Skeletal muscle cell (primary cell): ENCODE measurements around the gene SDCBP2.
"Not testable (repeated sequence)": the region's sequence is repeated elsewhere in the genome, so short reads cannot be mapped to it uniquely, and the experiment has no call there.

Experiments
- DNase-seq: peaks from one replicate; pipeline ENCODE4 v3.0.0-alpha.2; 2010; ENCODE audit warnings: low read depth
- H3K4me3 ChIP-seq: 2 replicates; pipeline ENCODE4 v1.5.1; 2011; ENCODE audit warnings: low read depth, mild to moderate bottlenecking, control low read depth, low read length, moderate library complexity

SDCBP2 gene

GRCh38 chr20:1362484-1362883, 33.5 kb upstream of the SDCBP2 start:
- no peak for DNase-seq
- no peak overlapping the region for H3K4me3 ChIP-seq

DNA sequence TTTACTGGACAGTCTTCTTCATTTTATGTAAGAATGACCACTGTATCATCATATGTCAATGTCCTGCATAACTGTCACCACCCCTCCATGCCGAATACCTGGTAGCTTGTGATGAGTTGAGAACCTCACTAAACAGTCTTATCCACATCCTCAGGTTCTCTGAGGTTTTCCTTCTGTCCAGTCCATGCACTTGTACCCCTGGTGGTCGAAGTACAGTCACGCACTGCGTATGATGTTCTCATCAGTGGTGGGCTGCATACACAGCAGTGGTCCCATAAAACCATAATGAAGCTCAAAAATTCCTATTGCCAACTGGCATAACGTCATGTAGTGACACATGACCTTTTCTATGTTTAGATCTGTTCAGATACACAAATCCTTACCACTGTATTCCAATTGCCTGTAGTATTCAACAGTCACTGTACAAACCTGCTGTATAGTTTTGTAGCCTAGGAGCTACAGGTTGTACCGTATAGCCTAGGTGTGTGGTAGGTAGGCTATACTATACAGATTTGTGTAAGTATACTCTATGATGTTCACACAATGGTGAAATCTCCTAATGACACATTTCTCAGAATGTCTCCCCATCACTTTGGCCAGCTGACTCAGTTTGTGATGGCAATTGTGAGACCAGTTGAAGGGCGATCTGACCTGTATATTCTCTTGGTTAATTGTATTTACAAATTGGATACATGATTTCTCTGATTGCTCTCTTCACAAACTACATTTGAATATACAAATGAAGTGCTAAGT, 31.3 kb upstream of the SDCBP2 start:
- no peak overlapping the region for H3K4me3 ChIP-seq
- DNase-seq = no peak

DNA sequence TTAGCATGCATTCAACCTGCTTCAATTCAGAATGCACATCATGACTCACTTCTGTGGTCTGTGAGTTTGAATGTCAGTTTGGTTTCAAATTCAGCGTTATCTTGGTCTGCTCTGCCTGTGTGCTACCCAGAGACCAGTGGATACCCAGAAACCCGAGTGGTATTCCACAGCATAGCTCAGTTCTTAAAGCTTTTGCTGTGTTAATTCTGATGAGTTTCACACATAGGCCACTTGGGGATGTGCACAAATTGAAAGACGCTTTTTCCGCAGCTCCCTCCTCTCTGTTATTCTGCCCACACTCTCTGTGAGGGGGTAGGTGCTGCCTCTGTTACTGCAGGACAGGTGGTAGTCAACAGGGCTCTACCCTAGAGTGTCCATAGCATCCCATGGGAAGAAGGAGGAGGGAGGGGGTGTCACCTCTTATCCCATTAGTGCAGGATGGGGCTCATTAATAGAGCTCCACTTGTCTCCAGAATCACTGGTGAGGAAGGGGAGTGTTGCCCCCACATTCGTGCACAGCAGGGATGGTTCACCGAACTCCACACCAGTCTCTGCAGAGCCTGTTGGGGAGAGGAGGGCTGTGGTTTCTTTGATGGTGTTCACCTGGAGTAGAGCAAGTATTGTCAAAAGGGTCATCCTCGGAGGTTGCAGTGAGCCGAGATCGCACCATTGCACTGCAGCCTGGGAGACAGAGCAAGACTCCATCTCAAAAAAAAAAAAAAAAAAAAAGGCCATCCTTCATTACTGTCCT, 29.2 kb upstream of the SDCBP2 start:
- H3K4me3 ChIP-seq = no peak overlapping the region
- DNase-seq = no peak

DNA sequence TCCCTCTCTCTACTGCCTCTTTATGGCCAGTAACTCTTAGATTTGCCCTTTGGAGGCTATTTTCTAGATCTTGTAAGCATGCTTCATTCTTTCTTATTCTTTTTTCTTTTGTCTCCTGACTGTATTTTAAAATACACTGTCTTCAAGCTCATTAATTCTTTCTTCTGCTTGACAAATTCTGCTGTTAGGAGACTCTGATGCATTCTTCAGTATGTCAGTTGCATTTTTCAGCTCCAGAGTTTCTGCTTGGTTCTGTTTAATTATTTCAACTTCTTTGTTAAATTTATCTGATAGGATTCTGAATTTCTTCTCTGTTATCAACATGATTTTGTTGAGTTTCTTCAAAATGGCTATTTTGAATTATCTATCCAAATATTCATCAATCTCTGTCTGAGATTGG, 25.0 kb upstream of the SDCBP2 start:
- H3K4me3 ChIP-seq = no peak overlapping the region
- no peak for DNase-seq

DNA sequence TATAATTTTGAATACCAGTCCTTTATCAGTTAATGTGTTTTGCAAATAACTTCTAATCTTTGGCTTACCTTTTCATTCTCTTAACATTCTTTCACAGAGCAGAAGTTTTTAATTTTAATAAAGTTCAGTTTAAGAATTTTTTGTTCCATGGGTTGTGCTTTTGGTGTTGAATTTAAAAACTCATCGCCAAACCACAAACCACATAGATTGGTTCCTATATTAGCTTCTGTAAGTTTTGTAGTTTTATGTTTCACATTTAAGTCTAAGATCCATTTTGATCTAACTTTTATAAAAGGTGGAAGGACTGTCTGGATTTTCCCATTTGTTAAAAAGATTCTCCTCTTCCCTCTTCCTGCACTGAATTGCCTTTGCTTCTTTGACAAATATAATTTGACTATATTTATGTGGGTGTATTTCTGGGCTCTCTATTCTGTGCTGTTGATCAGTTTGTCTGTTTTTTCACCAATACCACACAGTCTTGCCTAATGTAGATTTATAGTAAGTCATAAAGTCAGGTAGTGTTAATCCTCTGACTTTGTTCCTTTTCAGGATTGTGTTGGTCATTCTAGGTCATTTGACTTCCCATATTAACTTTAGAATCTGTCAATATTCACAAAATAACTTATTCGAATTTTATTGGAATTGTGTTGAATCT, 17.5 kb upstream of the SDCBP2 start:
- no peak for DNase-seq
- no peak overlapping the region for H3K4me3 ChIP-seq

GRCh38 chr20:1345756-1346093, 16.8 kb upstream of the SDCBP2 start:
- DNase-seq = no peak
- H3K4me3 ChIP-seq = no peak overlapping the region

DNA sequence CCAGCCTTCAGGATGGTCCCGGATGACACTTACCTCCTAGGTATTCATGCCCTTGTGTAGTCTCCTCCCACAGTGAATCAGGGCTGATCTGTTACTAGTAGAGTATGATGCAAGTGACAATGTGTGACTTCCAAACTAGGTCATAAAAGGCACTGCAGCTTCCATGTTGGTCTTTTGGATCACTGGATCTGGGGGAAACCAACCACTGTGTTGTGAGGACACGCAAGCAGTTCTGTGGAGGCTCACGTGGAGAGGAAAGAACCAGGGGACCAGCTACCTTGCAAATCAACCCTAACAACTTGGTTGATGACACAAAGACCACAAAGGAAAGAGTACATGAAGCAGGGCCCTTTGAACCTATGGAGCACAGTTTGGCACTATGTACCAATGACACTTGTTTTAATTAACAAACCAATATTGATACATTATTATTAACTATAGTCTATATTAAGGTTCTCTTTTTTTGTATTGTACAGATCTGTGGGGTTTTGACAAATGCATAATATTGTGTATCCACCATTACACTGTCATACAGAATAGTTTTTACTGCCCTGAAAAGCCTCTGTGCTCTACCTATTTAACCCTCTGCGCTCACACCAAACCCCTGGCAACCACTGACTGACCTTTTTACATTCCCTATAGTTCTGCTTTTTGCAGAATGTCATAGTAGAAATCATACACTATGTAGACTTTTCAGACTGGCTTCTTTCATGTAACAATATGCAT, 16.3 kb upstream of the SDCBP2 start:
- DNase-seq = no peak
- H3K4me3 ChIP-seq = no peak overlapping the region

- not testable (repeated sequence) for DNase-seq, H3K4me3 ChIP-seq
Measured at GRCh38 chr20:1343446-1344124, 14.6 kb upstream of the SDCBP2 start.

- no peak overlapping the region for H3K4me3 ChIP-seq
- peak; percentile 69 for DNase-seq
Measured at GRCh38 chr20:1341561-1342265, 12.8 kb upstream of the SDCBP2 start.

GRCh38 chr20:1338801-1339200, 9.9 kb upstream of the SDCBP2 start:
- DNase-seq = no peak
- H3K4me3 ChIP-seq = no peak overlapping the region

DNA sequence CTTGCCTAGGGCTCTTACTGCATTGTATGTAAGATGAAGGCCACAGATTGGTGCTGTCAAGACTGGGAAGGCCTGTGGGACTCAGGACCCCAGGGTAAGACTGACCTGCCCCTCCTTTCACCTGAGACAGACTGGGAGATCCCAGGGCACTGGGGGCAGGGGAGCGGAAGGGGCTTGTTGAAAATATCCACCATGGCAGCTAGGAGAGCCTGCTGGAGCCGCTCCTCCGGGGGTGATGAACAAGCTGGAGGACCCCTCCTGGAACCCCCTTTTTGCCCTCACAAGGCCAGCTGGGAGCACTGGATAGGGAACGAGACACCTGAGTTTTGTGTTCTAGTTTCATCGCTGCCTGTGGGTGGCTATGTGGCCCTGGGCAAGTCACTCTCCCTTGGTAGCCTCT, 9.2 kb upstream of the SDCBP2 start:
- no peak overlapping the region for H3K4me3 ChIP-seq
- no peak for DNase-seq

DNA sequence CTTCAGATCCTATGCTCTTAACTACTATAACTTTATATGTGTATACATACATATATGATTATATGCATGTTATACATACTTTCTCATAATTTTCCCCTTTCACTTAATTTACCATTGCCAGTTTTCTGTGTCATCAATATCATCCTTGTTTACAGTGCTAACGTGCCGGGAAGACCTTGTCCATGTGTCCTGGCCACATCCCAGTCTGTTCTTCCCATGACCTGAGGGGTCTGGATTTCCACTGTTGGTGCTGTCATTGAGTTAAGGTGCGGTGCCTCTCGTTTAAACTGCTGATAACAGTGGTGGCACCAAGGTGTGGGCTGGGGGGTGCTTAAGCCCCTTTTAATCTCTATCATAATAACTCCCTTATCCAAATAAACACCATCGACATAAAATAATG, 8.5 kb upstream of the SDCBP2 start:
- DNase-seq = no peak
- no peak overlapping the region for H3K4me3 ChIP-seq

DNA sequence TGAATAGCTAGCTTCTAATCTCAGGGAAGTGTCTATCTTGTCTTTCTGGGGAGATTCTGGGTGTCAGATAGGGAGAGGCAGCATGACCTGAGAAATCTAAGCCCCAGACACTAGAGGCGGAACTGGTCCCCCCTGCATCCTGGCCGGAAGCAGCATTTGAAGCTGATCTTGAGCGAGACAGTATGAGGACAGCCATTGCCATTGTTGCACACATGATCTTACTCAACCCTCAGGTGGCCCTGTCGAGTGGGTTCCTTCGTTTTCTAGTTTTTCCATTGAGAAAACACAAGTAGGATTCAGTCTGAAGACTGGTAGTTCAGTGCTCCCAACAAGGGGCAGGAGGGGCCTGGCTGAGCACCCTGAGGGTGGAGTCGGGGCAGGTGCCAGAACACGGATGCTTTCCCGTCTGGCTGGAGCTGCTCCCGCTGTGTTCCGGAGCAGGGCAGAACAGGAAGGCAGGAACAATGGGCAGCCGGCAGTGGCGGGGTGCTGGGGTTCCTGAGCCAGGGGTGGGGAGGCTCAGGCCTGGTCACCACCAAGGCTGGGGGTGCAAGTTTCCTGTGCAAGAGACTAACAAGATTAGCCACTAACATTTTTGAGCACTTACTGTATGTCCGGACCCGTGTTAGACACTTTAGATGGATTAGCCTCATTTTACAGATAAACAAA, 7.9 kb upstream of the SDCBP2 start:
- H3K4me3 ChIP-seq = no peak overlapping the region
- no peak for DNase-seq

DNA sequence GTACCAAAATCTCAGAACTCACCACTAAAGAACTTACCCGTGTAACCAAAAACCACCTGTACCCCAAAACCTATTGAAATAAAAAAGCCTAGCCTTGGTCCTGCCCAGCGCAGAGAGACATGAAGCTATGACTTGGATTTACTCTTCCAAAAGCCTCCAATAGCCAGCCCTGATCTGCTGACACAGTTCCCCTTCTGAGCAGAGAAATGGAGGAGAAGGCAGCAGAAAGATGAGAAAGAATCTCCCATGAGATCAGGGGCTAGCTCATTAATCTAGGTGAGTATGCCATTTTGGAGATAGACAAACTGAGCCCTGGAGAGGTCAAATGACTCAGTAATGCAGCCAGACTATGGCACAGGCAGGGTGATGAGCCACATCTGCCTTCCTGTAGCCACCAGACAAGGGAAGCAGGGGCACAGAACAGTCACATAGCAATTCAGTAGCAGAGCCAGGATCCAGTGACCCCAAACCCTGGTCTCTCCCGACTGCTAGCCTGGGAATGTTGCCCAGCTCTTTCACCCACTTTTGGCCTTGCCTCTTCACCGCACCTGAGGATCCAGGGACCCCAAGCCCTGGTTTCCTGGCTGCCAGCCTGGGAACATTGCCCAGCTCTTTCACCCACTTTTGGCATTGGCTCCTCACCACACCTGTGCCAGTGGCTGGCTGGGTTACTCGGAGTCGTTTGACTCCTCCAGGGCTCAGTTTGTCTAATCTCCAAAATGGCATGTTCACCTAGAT, 7.2 kb upstream of the SDCBP2 start:
- DNase-seq = no peak
- no peak overlapping the region for H3K4me3 ChIP-seq

DNA sequence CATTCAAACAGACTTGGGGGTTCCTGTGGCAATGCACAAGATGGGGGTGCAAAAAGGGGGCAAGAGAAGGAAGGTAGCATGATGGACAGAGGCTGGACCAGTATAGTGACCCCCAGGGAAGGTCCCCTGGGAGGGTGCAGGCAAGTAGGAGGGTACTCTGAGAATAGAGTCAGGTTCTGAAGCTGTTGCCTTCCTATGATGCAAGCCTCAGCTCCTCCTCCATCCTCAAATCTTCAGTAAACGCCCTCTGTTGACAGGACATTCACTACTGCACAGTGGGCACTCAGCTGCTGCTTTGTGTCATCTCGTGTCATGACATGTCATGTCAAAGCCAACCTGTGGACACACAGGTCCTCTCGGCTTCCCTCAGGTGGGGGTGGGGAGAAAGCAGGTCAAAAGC, 5.8 kb upstream of the SDCBP2 start:
- no peak overlapping the region for H3K4me3 ChIP-seq
- no peak for DNase-seq

GRCh38 chr20:1334370-1334731, 5.4 kb upstream of the SDCBP2 start:
- DNase-seq = no peak

DNA sequence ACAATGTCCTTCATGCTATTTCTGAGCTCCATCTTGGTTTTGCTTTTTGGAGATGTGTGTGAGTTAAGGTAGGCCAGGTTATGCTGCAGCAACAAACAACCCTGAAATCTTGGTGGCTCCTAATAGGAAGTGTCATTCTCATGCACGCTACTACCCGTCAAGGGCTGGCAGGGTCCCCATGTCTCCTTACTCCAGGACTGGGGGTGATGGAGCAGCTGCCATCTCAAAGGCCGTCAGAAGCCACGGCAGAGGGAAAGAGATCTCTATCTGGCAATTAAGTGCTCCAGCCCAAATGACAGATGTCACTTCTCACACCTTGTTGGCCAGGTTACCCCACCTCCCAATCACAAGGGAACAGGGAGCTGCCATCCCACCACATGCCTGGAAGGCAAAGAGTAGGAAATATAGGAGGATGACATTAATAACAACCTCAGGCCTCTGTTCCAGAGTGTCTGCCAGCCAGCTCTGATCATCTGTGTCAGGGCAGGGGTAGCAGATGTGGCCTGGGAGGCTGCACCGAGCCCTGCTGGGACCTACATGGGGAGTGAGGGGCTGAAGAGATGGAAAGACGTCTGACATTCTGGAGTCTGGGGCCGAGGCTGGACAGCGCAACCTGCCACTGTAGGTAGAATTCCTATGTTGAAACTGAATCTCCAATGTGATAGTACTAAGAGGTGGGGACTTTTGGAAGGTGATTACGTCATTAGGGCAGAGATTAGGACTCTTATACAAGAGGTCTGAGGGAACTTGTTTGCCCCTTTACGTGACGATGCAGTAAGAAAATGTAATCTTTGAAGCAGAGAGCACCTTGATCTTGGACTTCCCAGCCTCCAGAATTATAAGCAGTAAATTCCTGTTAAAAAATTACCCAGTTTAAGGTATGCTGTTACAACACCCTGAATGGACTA, 4.8 kb upstream of the SDCBP2 start:
- DNase-seq = no peak
- no peak overlapping the region for H3K4me3 ChIP-seq

More at GRCh38 chr20:1334370-1334731, 5.4 kb upstream of the SDCBP2 start:
- no peak overlapping the region for H3K4me3 ChIP-seq
